ENCODE measurements around the gene IFNGR2. TPM values are rescaled to one million over a fixed set of nuclear protein-coding genes. Genes with fewer than 3 reads are reported as not detected.

IFNGR2 gene
- polyA plus RNA-seq, 4 donors: 72.6 to 141 (median 88.9) TPM

DNA sequence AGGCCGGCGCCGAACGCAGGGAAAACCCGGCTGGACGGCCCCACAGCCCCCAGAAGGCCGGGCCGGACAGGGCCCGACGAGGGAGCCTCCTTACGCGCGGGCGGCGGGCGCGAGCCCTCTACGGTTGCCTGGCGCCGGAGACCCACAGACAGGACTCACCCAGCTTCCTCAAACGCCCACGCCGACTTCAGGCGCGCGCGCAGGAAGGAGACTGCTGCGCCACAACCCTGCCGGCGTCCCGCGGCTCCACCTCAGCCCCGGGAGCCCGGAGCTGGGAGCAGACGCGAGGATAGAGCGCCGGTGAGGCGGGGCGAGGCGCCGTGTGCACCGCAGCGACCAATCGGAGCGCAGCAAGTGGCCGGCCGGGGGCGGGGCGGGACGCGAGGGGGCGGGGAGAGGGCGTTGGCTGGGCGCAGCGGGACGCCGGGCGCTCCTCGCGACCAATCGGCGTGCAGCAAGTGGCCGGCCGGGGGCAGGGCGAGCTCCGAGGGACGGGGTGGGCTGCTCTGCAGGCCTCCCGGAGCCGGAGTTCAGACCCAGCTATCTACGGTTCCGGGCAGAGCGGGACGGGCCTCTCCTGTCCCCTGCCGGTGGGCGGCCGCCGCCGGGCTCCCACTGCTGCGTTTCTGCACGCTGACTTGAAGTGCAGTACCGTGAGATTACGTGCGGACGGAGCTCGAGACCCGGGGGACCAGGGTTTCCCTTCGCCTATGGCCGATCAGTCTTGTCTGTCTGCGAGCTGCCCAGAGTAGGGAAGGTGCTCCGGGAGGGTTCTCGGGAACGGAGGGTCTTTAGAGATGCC is 76.7 kb downstream of the IFNGR2 start, which contains the start of gene TMEM50B:
Gene TMEM50B, minus strand, starts transcription at position 296 of the 802 bp plus-strand sequence. CDS start 11,089 bp downstream, outside the sequence.
- peak; percentile 77 to 89 (median 88) for DNase-seq (ENCODE audit: low read depth in 4 of 4, low spot score in 3 of 4)

DNA sequence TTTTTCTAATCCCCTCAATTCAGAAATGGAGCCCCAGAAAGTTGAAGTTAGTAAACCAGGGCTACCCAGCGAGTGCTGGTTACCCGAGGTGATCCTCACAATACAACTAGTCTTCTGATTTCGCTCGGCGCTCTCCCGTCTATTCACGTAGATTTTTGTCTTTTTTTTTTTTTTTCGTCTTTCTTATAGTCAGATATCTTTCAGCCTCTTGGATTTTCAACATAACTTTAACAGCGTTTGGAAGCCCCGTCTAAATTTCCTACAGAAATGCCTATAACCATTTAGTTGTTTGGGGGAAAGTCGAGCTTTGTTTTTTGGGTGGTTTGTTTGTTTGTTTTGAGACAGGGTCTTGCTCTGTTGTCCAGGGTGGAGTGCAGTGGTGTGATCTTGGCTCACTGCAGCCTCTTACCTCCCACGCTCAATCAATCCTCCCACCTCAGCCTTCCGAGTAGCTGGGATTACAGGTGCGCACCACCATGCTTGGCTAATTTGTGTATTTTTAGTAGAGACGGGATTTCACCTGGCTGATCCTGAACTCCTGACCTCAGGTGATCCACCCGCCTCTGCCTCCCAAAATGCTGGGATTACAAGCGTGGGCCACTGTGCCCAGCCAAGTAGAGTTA is 77.4 kb downstream of the IFNGR2 start:
- no peak for DNase-seq (ENCODE audit: low read depth in 4 of 4, low spot score in 3 of 4)

DNA sequence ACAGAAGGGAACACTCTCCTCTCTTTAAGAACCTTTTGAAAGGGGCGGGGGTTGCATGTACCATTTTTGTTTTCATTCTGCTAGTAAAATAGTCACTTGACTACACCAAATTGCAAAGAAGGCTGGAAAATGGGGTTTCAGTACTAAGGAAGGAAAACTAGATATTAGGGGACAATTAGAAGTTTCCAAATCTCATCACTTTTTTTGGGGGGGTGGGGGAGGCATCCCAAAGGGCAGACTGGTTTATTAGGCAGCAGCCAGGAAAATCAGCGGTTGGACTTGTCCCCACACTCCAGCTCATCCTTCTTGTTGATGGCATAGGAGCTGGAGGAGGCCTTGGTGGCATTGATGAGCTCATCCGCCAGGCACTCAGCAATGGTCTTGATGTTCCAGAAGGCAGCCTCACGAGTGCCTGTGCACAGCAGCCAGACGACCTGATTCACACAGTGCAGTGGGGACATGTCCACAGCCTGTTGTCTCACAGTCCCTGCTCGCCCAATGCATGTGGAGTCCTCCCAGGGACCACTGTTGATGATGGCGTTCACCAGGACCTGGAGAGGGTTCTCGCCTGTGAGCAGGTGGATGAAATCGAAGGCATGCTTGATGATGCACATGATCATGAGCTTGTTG is 78.2 kb downstream of the IFNGR2 start:
- DNase-seq (ENCODE audit: low read depth in 4 of 4, low spot score in 3 of 4): no peak

Other genes starting within 250 kb of the IFNGR2 start
- 10 to 100 TPM; 17.8 to 19.9 (median 18.1) TPM for gene IFNAR2, start 173.5 kb upstream of the IFNGR2 start, polyA plus RNA-seq (ENCODE audit: insufficient read length in 4 of 4)
- gene IL10RB, start 137.0 kb upstream of the IFNGR2 start, polyA plus RNA-seq (ENCODE audit: insufficient read length in 4 of 4): 10 to 100 TPM; 25.0 to 36.2 (median 29.1) TPM
- gene IFNAR1, start 78.4 kb upstream of the IFNGR2 start, polyA plus RNA-seq (ENCODE audit: insufficient read length in 4 of 4): 10 to 100 TPM; 33.8 to 43.1 (median 37.7) TPM
- 10 to 100 TPM; 42.1 to 68.4 (median 58.5) TPM for gene TMEM50B, start 76.6 kb downstream of the IFNGR2 start, polyA plus RNA-seq (ENCODE audit: insufficient read length in 4 of 4)
- 1 to 10 TPM; 2.0 to 5.9 (median 5.2) TPM for gene DNAJC28, start 88.3 kb downstream of the IFNGR2 start, polyA plus RNA-seq (ENCODE audit: insufficient read length in 4 of 4)
- 10 to 100 TPM; 59.6 to 85.9 (median 69.1) TPM for gene GART, start 138.7 kb downstream of the IFNGR2 start, polyA plus RNA-seq (ENCODE audit: insufficient read length in 4 of 4)
- 100 to 1,000 TPM; 307 to 371 (median 351) TPM for gene SON, start 139.6 kb downstream of the IFNGR2 start, polyA plus RNA-seq (ENCODE audit: insufficient read length in 4 of 4)
- gene DONSON, start 185.3 kb downstream of the IFNGR2 start, polyA plus RNA-seq (ENCODE audit: insufficient read length in 4 of 4): 10 to 100 TPM; 36.0 to 45.1 (median 36.6) TPM
- gene CRYZL1, start 238.3 kb downstream of the IFNGR2 start, polyA plus RNA-seq (ENCODE audit: insufficient read length in 4 of 4): 10 to 100 TPM; 61.0 to 70.8 (median 68.3) TPM
- gene ITSN1, start 239.1 kb downstream of the IFNGR2 start, polyA plus RNA-seq (ENCODE audit: insufficient read length in 4 of 4): 10 to 100 TPM; 43.8 to 55.8 (median 49.2) TPM

Measured in left renal pelvis (tissue), 4 donors.